Measurements from ENCODE around the gene PCYT1B.

DNA sequence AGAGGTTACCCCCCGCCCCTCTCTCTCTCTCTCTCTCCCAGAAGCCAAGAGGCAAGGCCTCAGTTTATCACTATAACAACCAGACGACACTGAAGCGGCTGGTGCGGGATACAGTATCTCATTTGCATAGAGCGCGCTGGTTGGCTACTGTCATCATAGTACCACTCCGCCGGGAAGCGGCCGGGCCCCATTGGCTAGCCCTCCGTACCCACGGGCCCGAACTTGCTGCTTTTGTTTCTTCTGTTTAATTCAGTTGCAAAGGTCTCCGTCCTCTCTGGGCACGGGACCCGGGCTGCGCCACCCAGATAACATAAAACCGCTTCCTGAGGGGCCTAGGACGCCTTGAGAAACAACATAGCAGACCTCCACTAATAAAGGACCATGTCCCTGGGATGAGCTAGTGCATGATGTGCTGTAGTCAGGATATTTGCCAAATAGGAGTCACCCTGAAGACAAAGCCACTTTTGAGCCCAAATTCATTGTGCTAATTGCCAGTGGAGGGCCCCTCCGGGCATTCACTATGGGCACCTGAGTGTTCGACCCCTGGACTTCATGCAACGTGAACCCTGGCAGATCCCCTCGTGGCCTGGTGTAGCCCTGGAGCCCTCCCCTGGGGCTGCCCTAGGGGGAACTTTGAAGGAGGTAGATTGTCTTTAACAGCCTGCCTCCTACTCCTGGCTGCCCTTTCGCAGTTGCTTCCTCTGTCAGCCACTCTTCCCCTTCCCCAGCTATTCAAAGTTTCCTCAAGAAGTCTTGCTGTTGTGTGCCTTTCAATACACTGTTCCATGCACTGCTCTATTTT is at the start of gene PCYT1B:
- TF ChIP-seq, protein P1, sequence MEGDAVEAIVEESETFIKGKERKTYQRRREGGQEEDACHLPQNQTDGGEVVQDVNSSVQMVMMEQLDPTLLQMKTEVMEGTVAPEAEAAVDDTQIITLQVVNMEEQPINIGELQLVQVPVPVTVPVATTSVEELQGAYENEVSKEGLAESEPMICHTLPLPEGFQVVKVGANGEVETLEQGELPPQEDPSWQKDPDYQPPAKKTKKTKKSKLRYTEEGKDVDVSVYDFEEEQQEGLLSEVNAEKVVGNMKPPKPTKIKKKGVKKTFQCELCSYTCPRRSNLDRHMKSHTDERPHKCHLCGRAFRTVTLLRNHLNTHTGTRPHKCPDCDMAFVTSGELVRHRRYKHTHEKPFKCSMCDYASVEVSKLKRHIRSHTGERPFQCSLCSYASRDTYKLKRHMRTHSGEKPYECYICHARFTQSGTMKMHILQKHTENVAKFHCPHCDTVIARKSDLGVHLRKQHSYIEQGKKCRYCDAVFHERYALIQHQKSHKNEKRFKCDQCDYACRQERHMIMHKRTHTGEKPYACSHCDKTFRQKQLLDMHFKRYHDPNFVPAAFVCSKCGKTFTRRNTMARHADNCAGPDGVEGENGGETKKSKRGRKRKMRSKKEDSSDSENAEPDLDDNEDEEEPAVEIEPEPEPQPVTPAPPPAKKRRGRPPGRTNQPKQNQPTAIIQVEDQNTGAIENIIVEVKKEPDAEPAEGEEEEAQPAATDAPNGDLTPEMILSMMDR (IDR thresholded peaks at IDR 0.05) = no peak
- no peak for TF ChIP-seq POLR2A (IDR thresholded peaks at IDR 0.05)
